Karpas-422 (cell line): Measurements from ENCODE around the gene STRADB. TPM values are rescaled to one million over a fixed set of nuclear protein-coding genes. Genes with fewer than 3 reads are reported as not detected.
"Not testable (repeated sequence)": the region's sequence is repeated elsewhere in the genome, so short reads cannot be mapped to it uniquely, and the experiment has no call there.

Experiments
- DNase-seq: peaks from one replicate; pipeline ENCODE4 v3.0.0-alpha.2; 2015
- H2AFZ ChIP-seq: fragments of 200-600 bp; sonication (generic); 2 replicates; pipeline ENCODE4 v1.6.1; 2014; ENCODE audit warnings: antibody characterized with exemption, low read length, mixed read lengths
- H3K27ac ChIP-seq: fragments of 200-600 bp; sonication (generic); 2 replicates; pipeline ENCODE4 v1.5.1; 2014; ENCODE audit warnings: mild to moderate bottlenecking, low read length, moderate library complexity
- H3K27me3 ChIP-seq: fragments of 200-600 bp; sonication (generic); 2 replicates; pipeline ENCODE4 v1.6.1; 2014; ENCODE audit warnings: low read length, mixed read lengths
- H3K36me3 ChIP-seq: fragments of 200-600 bp; sonication (generic); 2 replicates; pipeline ENCODE4 v1.6.1; 2014; ENCODE audit warnings: low read length, mixed read lengths; ENCODE audit not compliant: insufficient read depth
- H3K4me1 ChIP-seq: fragments of 200-600 bp; sonication (generic); 2 replicates; pipeline ENCODE4 v1.6.1; 2014; ENCODE audit warnings: mild to moderate bottlenecking, low read length, mixed read lengths
- H3K4me2 ChIP-seq: fragments of 200-600 bp; sonication (generic); 2 replicates; pipeline ENCODE4 v1.6.1; 2014; ENCODE audit warnings: low read length, low read depth, mild to moderate bottlenecking; ENCODE audit not compliant: poor library complexity, severe bottlenecking
- H3K4me3 ChIP-seq: fragments of 200-600 bp; sonication (generic); 2 replicates; pipeline ENCODE4 v1.5.1; 2014; ENCODE audit warnings: mild to moderate bottlenecking, antibody characterized with exemption, low read length, mixed read lengths
- H3K79me2 ChIP-seq: fragments of 200-600 bp; sonication (generic); 2 replicates; pipeline ENCODE4 v1.6.1; 2014; ENCODE audit warnings: mild to moderate bottlenecking, low read length, mixed read lengths
- H3K9ac ChIP-seq: fragments of 200-600 bp; sonication (generic); 2 replicates; pipeline ENCODE4 v1.6.0; 2014; ENCODE audit warnings: low read length
- H3K9me2 ChIP-seq: fragments of 200-600 bp; sonication (generic), shearing (Covaris generic); replicated peaks from 2 replicates; pipeline ENCODE4 v1.6.0; 2014; ENCODE audit warnings: mild to moderate bottlenecking, low read length, moderate library complexity; ENCODE audit not compliant: insufficient read depth
- H3K9me3 ChIP-seq: fragments of 300-700, 200-600 bp; sonication (generic); 2 replicates; pipeline ENCODE4 v1.6.1; 2014; ENCODE audit warnings: low read length, mixed read lengths
- H4K20me1 ChIP-seq: fragments of 200-600 bp; sonication (generic); 2 replicates; pipeline ENCODE4 v1.6.1; 2014; ENCODE audit warnings: mild to moderate bottlenecking, antibody characterized with exemption, low read length, low read depth; ENCODE audit not compliant: insufficient read depth
- total RNA-seq: library from RNA; depleted of rRNA; stranded (reverse); fragments of >200 nt; shearing (Covaris generic); gene quantifications from 2 replicates; pipeline ENCODE4 v1.2.3, GENCODE V29; 2014; ENCODE audit warnings: low replicate concordance

The STRADB gene
- total RNA-seq, 1 experiment from 2014 or later, result 10.7 TPM

GRCh38 chr2:201420442-201421113, 31.0 kb upstream of the STRADB start:
- no peak overlapping the region for H3K4me2 ChIP-seq

GRCh38 chr2:201425952-201426351, 25.6 kb upstream of the STRADB start:
- H3K27ac ChIP-seq, result no peak overlapping the region
- no peaks in the 10 kb centered on the region for H3K9me3 ChIP-seq
- H4K20me1 ChIP-seq, result 0 out of 2 replicates have a peak, but pooled peaks cover 5% of the 10 kb centered on the region
- H3K36me3 ChIP-seq, result no peaks in the 10 kb centered on the region
- no peak overlapping the region for H3K9ac ChIP-seq
- no peaks in the 10 kb centered on the region for H3K4me1 ChIP-seq
- no peak overlapping the region for H3K4me3 ChIP-seq
- DNase-seq, result no peak
- H3K4me2 ChIP-seq, result no peak overlapping the region
- H2AFZ ChIP-seq, result no peak overlapping the region
- no peaks in the 10 kb centered on the region for H3K27me3 ChIP-seq
- no peaks in the 10 kb centered on the region for H3K79me2 ChIP-seq
- H3K9me2 ChIP-seq, result no peaks in the 10 kb centered on the region

More at GRCh38 chr2:201420442-201421113, 31.0 kb upstream of the STRADB start:
- Histone ChIP-seq H3K9ac (no peak overlapping the region), H3K4me1 (no peaks in the 10 kb centered on the region), H3K9me2 (no peaks in the 10 kb centered on the region), H3K4me3 (no peak overlapping the region), H3K9me3 (no peaks in the 10 kb centered on the region), H3K27me3 (no peaks in the 10 kb centered on the region), H3K79me2 (no peaks in the 10 kb centered on the region), H3K27ac (no peak overlapping the region), H2AFZ (no peak overlapping the region), H3K36me3 (no peaks in the 10 kb centered on the region), H4K20me1 (no peaks in the 10 kb centered on the region)
- no peak for DNase-seq

GRCh38 chr2:201428366-201428765, 23.2 kb upstream of the STRADB start:
- not testable (repeated sequence) for H3K27ac ChIP-seq, H3K9me2 ChIP-seq, H3K4me1 ChIP-seq, H3K4me3 ChIP-seq, H4K20me1 ChIP-seq, H3K36me3 ChIP-seq, H2AFZ ChIP-seq, H3K79me2 ChIP-seq, H3K9me3 ChIP-seq, H3K4me2 ChIP-seq, H3K27me3 ChIP-seq, H3K9ac ChIP-seq, DNase-seq

GRCh38 chr2:201429835-201430234, 21.7 kb upstream of the STRADB start:
- H4K20me1 ChIP-seq, DNase-seq, H3K79me2 ChIP-seq, H2AFZ ChIP-seq, H3K4me2 ChIP-seq, H3K4me1 ChIP-seq, H3K9ac ChIP-seq, H3K27ac ChIP-seq, H3K9me2 ChIP-seq, H3K4me3 ChIP-seq, H3K9me3 ChIP-seq, H3K36me3 ChIP-seq, H3K27me3 ChIP-seq: not testable (repeated sequence)

- H4K20me1 ChIP-seq, H3K4me3 ChIP-seq, H3K9me3 ChIP-seq, H3K9ac ChIP-seq, H3K4me1 ChIP-seq, DNase-seq, H3K27ac ChIP-seq, H3K79me2 ChIP-seq, H3K4me2 ChIP-seq, H3K9me2 ChIP-seq, H3K27me3 ChIP-seq, H3K36me3 ChIP-seq, H2AFZ ChIP-seq: not testable (repeated sequence)
These were observed 21.2 kb upstream of the STRADB start for GRCh38 chr2:201430322-201430721.

GRCh38 chr2:201430839-201431238, 20.7 kb upstream of the STRADB start:
- Histone ChIP-seq H3K36me3 (no peaks in the 10 kb centered on the region), H3K9me3 (no peaks in the 10 kb centered on the region), H3K79me2 (no peaks in the 10 kb centered on the region), H3K4me1 (no peaks in the 10 kb centered on the region), H3K27me3 (no peaks in the 10 kb centered on the region), H3K9me2 (no peaks in the 10 kb centered on the region), H3K4me3 (no peak overlapping the region), H3K4me2 (no peak overlapping the region), H2AFZ (no peak overlapping the region), H3K9ac (no peak overlapping the region), H3K27ac (no peak overlapping the region), H4K20me1 (peaks cover 4% of the 10 kb centered on the region)
- DNase-seq, result no peak

- Histone ChIP-seq H3K79me2 (no peaks in the 10 kb centered on the region), H3K4me3 (no peak overlapping the region), H3K36me3 (no peaks in the 10 kb centered on the region), H3K27me3 (no peaks in the 10 kb centered on the region), H3K9ac (no peak overlapping the region), H3K27ac (no peak overlapping the region), H3K4me1 (no peaks in the 10 kb centered on the region), H4K20me1 (peaks cover 6% of the 10 kb centered on the region), H3K9me3 (no peaks in the 10 kb centered on the region), H2AFZ (no peak overlapping the region), H3K9me2 (no peaks in the 10 kb centered on the region), H3K4me2 (no peak overlapping the region)
- no peak for DNase-seq
These were observed 19.4 kb upstream of the STRADB start for GRCh38 chr2:201432038-201432620.

- no peaks in the 10 kb centered on the region for H3K36me3 ChIP-seq
- H2AFZ ChIP-seq, result no peak overlapping the region
- no peak overlapping the region for H3K9ac ChIP-seq
- H3K4me1 ChIP-seq, result no peaks in the 10 kb centered on the region
- H3K27me3 ChIP-seq, result no peaks in the 10 kb centered on the region
- no peak overlapping the region for H3K27ac ChIP-seq
- H3K4me2 ChIP-seq, result no peak overlapping the region
- no peaks in the 10 kb centered on the region for H3K9me2 ChIP-seq
- DNase-seq, result no peak
- no peak overlapping the region for H3K4me3 ChIP-seq
- H3K9me3 ChIP-seq, result no peaks in the 10 kb centered on the region
- H3K79me2 ChIP-seq, result no peaks in the 10 kb centered on the region
- H4K20me1 ChIP-seq, result peaks cover 9% of the 10 kb centered on the region
These were observed 18.7 kb upstream of the STRADB start for GRCh38 chr2:201432621-201433393.
